ENCODE measurements around the gene TMEM151B.

DNA sequence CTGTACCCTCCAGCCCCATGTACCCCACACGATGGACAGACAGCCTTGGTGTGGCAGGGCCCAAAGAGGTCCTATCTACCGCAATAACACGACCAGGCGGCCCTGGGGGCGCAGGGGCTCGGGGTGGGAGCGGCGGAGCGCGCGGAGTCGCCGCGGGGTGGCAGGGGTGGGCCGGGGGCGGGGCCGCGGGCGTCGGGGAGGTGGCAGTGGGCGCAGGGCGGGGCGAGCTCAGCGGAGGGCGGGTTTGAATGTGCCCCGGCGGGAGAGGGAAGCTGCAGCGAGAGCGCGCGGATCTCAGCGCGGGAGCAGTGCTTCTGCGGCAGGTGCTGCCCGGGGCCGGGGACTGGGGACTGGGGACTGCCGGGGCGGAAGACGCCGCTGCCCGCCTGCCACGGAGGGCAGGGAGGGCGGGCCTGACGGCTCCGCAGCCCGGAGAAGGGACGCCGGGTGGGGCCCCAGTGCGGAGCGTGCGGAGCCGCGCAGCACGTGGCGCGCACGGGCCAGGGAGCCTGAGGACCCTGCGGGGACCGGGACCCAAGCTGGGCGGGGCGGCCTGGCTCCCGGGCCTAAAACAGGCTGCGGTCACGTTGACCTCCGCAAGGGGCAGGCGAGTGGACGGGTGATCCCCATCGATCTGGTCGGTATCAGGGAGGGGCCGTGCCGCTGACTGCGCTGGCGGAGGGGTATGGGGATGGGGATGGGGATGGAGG is 46.8 kb upstream of the TMEM151B start, which contains the start of gene SLC29A1:
- TF ChIP-seq POLR2A (IDR thresholded peaks at IDR 0.05; ENCODE audit: low read depth, low read length) (no peak), RFX5 (IDR thresholded peaks at IDR 0.05; ENCODE audit: low read depth, low read length) (no peak)
- TF ChIP-seq, protein P1, sequence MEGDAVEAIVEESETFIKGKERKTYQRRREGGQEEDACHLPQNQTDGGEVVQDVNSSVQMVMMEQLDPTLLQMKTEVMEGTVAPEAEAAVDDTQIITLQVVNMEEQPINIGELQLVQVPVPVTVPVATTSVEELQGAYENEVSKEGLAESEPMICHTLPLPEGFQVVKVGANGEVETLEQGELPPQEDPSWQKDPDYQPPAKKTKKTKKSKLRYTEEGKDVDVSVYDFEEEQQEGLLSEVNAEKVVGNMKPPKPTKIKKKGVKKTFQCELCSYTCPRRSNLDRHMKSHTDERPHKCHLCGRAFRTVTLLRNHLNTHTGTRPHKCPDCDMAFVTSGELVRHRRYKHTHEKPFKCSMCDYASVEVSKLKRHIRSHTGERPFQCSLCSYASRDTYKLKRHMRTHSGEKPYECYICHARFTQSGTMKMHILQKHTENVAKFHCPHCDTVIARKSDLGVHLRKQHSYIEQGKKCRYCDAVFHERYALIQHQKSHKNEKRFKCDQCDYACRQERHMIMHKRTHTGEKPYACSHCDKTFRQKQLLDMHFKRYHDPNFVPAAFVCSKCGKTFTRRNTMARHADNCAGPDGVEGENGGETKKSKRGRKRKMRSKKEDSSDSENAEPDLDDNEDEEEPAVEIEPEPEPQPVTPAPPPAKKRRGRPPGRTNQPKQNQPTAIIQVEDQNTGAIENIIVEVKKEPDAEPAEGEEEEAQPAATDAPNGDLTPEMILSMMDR (conservative IDR thresholded peaks at IDR 0.05; ENCODE audit: low read depth, low read length) = no peak; the same call in 1 of the 2 replicates
